Heart right ventricle (tissue), 16 donors: ENCODE measurements around the gene ANKRD40CL. TPM values are rescaled to one million over a fixed set of nuclear protein-coding genes. Genes with fewer than 3 reads are reported as not detected.

Experiments
- ATAC-seq, 8 donors: fragments of 200-7000 bp; cut with Tn5 transposase; one replicate each; pipeline ENCODE4 v1.9.1; 2020; ENCODE audit warnings: mild to moderate bottlenecking in 8 of 8, moderate library complexity in 8 of 8, moderate number of reproducible peaks in 1 of 8
- DNase-seq, 2 donors: peaks; one replicate each; pipeline ENCODE4 v3.0.0-alpha.2; 2020
- H3K27ac ChIP-seq, 10 donors: fragments of 200-600 bp; sonication (generic) in 2 of 10; one replicate each; pipeline versions ENCODE4 v1.5.0 to v1.8.0; 2020 to 2022; ENCODE audit warnings: mild to moderate bottlenecking in 3 of 10
- H3K27me3 ChIP-seq, 7 donors: fragments of 200-600 bp; one replicate each; pipeline ENCODE4 v1.8.0; 2021 to 2022; ENCODE audit warnings: mild to moderate bottlenecking in 2 of 7
- H3K36me3 ChIP-seq, 9 donors: fragments of 200-600 bp; sonication (generic) in 1 of 9; one replicate each; pipeline versions ENCODE4 v1.5.0 to v1.8.0; 2020 to 2022; ENCODE audit warnings: mild to moderate bottlenecking in 2 of 9
- H3K4me1 ChIP-seq, 9 donors: fragments of 200-600 bp; sonication (generic) in 1 of 9; one replicate each; pipeline versions ENCODE4 v1.5.0 to v1.8.0; 2020 to 2022; ENCODE audit warnings: mild to moderate bottlenecking in 4 of 9
- H3K4me3 ChIP-seq, 10 donors: fragments of 200-600 bp; sonication (generic) in 2 of 10; one replicate each; pipeline versions ENCODE4 v1.5.0 to v1.8.0; 2020 to 2022; ENCODE audit warnings: mild to moderate bottlenecking in 7 of 10, moderate library complexity in 2 of 10
- H3K9me3 ChIP-seq, 11 donors: fragments of 200-600 bp in 10 of 11; sonication (generic) in 2 of 11; one replicate each; pipeline versions ENCODE4 v1.5.0 to v1.8.0; 2013 to 2022; ENCODE audit warnings: mild to moderate bottlenecking in 2 of 11, control low read depth in 1 of 11, moderate library complexity in 1 of 11
- CTCF ChIP-seq, 9 donors: fragments of 200-600 bp; sonication (generic) in 2 of 9; IDR thresholded peaks; one replicate each; pipeline versions ENCODE4 v1.5.0 to v1.8.0; 2021 to 2022; ENCODE audit warnings: antibody characterized with exemption in 9 of 9, mild to moderate bottlenecking in 5 of 9, moderate library complexity in 1 of 9
- WGBS, 2 donors: extraction: QIAGEN DNeasy Blood & Tissue Kit; methylation state at CpG; one replicate each; pipeline ENCODE4 v1.1.7; 2013; ENCODE audit warnings: inconsistent platforms in 1 of 2; 5-methylcytosine and 5-hydroxymethylcytosine counted together
- intact Hi-C, 10 donors: fragments of 100-400 bp; cut with DNase I; formaldehyde crosslinking; loops; one replicate each; pipeline versions ENCODE4 v1.11.1 to v1.14.2; 2022
- polyA plus RNA-seq, 2 donors: library from polyadenylated mRNA; stranded (reverse); fragments of 200-250 nt; gene quantifications; one replicate each; pipeline ENCODE4 v1.2.3, GENCODE V29; 2013
- total RNA-seq, 10 donors: library from RNA; stranded (reverse); fragmentation: NEBNext Ultra II Directional in 3 of 10; extraction: Animal tissue kit (Norgen Biotek cat#: 25700) in 3 of 10; gene quantifications; one replicate each; pipeline versions ENCODE4 v1.2.1 to v1.2.4, GENCODE V29; 2021 to 2023
- donor health status: Arrhythmogenic right ventricular cardiomyopathy.
- donor health status: ischemic (EF 13 %, LVEDD 7.1; RV severe dilation, severe dysfunction).
- donor health status: healthy with polysubstance abuse.
- donor health status: DM: no; HTN: yes; CAD: no.
- donor health status: DM: no; HTN: no; CAD: no.
- donor health status: ischemic (EF 25% LVEDD 6.9; RV normal size, moderate dysfunction).
- donor health status: ischemic (EF 25% LVEDD 5.7; RV mildly dilated, moderate dysfunction).
- donor health status: healthy.
- donor health status: DM: yes; HTN: yes; CAD: no.
- donor health status: Ischemic cardiomyopathy.
- donor health status: ischemic (EF 35%, LVEDD 5.7; RV mildly dilated, moderate dysfunction).
- donor health status: nonischemic (EF 11% LVEDD 7.7; RV severe dilation, severe dysfunction).
- donor health status: DM: yes; HTN: yes; CAD: no.
- donor health status: PGD.
- donor health status: ischemic (EF 29% LVEDD 5.4; RV normal size, mild dysfunction).
- donor health status: nonischemic (EF 23%, LVEDD 6.1; RV moderate dilation, normal function).

The ANKRD40CL gene
- total and polyA plus RNA-seq, 12 donors: not detected

DNA sequence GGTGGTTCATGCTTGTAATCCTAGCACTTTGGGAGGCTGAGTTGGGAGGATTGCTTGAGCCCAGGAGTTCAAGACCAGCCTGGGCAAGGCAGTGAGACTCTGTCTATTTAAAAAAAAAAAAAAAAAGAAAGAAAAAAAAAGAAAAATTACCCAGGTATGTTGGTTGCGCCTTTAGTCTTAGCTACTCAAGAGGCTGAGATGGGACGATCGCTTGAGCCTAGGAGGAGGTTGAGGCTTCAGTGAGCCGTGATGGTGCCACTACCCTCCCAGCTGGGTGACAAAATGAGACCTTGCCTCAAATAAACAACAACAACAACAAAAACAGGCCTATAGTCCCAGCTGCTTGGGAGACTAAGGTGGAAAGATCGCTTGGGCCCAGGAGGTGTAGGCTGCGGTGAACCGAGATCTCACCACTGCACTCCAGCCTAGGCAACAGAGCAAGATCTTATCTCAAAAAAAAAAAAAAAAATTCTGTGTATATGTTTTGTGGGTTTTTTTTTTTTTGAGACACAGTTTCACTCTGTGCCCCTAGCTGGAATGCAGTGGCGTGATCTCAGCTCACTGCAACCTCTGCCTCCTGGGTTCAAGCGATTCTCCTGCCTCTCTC, 12.5 kb upstream of the ANKRD40CL start:
- peaks cover 0 to 9% (median 0%) of the 10 kb centered on the region in 9 donors for H3K4me1 ChIP-seq
- TF ChIP-seq CTCF (IDR thresholded peaks at IDR 0.05): no peak
- no peak overlapping the region for H3K4me3 ChIP-seq
- H3K36me3 ChIP-seq: no peaks in the 10 kb centered on the region
- DNase-seq: no peak
- H3K27ac ChIP-seq: no peak overlapping the region
- ATAC-seq: no peak
- 92 to 96% methylated on average over 9 of the region's 9 CpGs for WGBS, 2 donors
- intact Hi-C loops: loop anchor here in 6 of 10 donors (5.0 to 10.0 kb wide), 4 partner anchors 172 to 233 kb away; partner anchors contain the start of gene SPATA20 (in 1 of the 6)
- H3K27me3 ChIP-seq: peaks cover 0 to 4% (median 0%) of the 10 kb centered on the region in 7 donors
- H3K9me3 ChIP-seq: no peaks in the 10 kb centered on the region

GRCh38 chr17:50778988-50779387, 11.7 kb upstream of the ANKRD40CL start:
- H3K9me3 ChIP-seq: no peaks in the 10 kb centered on the region
- WGBS, 2 donors: 82 to 86% methylated on average over 4 of the region's 4 CpGs
- DNase-seq (no peak), ATAC-seq (no peak)
- TF ChIP-seq CTCF (IDR thresholded peaks at IDR 0.05): no peak
- H3K4me1 ChIP-seq: peaks cover 0 to 9% (median 0%) of the 10 kb centered on the region in 9 donors
- no peaks in the 10 kb centered on the region for H3K36me3 ChIP-seq
- H3K4me3 ChIP-seq: no peak overlapping the region
- H3K27ac ChIP-seq: no peak overlapping the region
- intact Hi-C loops: no loop called here
- peaks cover 0 to 4% (median 0%) of the 10 kb centered on the region in 7 donors for H3K27me3 ChIP-seq

DNA sequence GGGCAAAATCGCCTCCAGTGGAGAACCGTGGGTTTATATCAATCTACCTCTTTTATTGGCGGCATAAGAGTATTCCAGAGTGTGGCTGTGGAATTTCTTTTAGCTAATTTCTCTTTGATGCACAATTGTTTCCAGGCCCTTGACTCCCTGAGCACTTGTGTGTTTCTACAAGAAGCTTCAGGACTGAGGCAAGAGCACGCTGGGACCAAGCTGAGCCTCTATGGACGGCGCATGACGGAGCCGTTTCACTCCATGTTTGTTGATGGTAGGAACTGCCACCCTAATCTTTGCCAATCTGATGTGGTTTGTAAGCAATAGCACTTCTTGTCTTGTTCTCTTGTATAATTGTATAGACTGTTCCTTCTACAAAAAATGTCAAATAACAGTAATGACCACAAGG, 11.2 kb upstream of the ANKRD40CL start:
- no peak overlapping the region for H3K27ac ChIP-seq
- no peak for DNase-seq
- WGBS, 2 donors: 85 to 91% methylated on average over 8 of the region's 8 CpGs
- peaks cover 0 to 4% (median 0%) of the 10 kb centered on the region in 7 donors for H3K27me3 ChIP-seq
- peaks cover 0 to 9% (median 0%) of the 10 kb centered on the region in 9 donors for H3K4me1 ChIP-seq
- no peaks in the 10 kb centered on the region for H3K36me3 ChIP-seq
- TF ChIP-seq CTCF (IDR thresholded peaks at IDR 0.05): no peak
- H3K4me3 ChIP-seq: no peak overlapping the region
- intact Hi-C loops: no loop called here
- no peaks in the 10 kb centered on the region for H3K9me3 ChIP-seq
- ATAC-seq: no peak

GRCh38 chr17:50775926-50776325, 8.6 kb upstream of the ANKRD40CL start:
- H3K27ac ChIP-seq: no peak overlapping the region
- H3K36me3 ChIP-seq: no peaks in the 10 kb centered on the region
- DNase-seq (no peak), ATAC-seq (no peak)
- 95 to 96% methylated on average over 3 of the region's 3 CpGs for WGBS, 2 donors
- H3K27me3 ChIP-seq: no peaks in the 10 kb centered on the region
- no peak overlapping the region for H3K4me3 ChIP-seq
- no peak for TF ChIP-seq CTCF (IDR thresholded peaks at IDR 0.05)
- intact Hi-C loops: no loop called here
- H3K9me3 ChIP-seq: no peaks in the 10 kb centered on the region
- peaks cover 0 to under 1% (median 0%) of the 10 kb centered on the region in 9 donors for H3K4me1 ChIP-seq
